ENCODE measurements around the gene MYH3.
"Not testable (repeated sequence)": the region's sequence is repeated elsewhere in the genome, so short reads cannot be mapped to it uniquely, and the experiment has no call there.

Gene MYH3

DNA sequence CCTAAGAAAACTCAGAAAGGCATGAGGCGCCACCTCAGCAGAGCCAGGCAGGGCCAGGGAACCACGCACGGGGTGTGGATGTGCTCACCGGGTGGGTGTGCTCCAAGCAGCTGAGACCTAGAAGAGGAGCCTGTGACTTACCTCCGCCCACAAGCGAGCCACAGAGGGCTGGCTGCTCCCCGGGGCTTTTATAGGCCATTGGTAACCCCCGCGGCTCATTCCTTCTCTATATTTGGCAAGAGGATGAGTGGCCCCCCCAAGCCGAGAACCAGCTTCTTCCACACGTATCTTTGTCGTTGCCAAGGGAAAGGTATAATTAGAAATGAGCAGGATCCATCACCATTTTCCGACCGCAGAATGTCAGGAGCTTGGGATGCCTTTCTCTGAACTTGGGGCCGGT is at the start of gene MYH3:
TSS of gene MYH3 (minus strand) at position 162 of the 400 bp plus-strand sequence. CDS start 2,245 bp downstream, outside the sequence.
- no peak for DNase-seq (ENCODE audit: low read depth, low spot score)

- DNase-seq (ENCODE audit: low read depth, low spot score) = no peak
Observed at GRCh38 chr17:10705727-10706126, 48.6 kb upstream of the MYH3 start.

DNA sequence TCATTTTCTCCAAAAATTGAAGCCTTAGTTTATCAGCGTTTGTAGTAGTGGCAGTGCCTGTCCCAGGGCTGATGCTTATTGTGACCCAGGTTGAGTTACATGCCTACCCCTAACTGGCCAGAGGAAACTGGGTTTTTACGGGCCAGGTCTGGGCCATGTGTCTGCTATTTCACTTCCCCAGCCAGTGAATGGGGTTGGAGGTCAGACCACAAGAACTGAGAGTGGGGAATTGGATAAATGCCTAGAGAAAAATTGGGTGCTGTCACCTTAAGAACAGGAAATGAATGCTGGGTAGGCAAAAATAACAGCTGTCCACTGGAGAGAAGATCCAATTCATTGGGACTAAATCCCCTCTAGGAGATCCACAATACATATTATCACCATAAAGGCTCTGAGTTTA is 45.5 kb upstream of the MYH3 start:
- no peak for DNase-seq (ENCODE audit: low read depth, low spot score)

- no peak for DNase-seq (ENCODE audit: low read depth, low spot score)
Observed at GRCh38 chr17:10699856-10700255, 42.7 kb upstream of the MYH3 start.

GRCh38 chr17:10698096-10698818 is 41.1 kb upstream of the MYH3 start:
- no peak for DNase-seq (ENCODE audit: low read depth, low spot score)

- peak; percentile 69 for DNase-seq (ENCODE audit: low read depth, low spot score)
Observed at GRCh38 chr17:10697092-10698081, 40.3 kb upstream of the MYH3 start, which contains the start of the genes ADPRM and SCO1. Gene ADPRM (plus strand): TSS chr17:10697594. CDS start chr17:10704927, 7,333 bp downstream. Gene SCO1 (minus strand): TSS chr17:10697533. CDS start chr17:10697507, 26 bp downstream.

DNA sequence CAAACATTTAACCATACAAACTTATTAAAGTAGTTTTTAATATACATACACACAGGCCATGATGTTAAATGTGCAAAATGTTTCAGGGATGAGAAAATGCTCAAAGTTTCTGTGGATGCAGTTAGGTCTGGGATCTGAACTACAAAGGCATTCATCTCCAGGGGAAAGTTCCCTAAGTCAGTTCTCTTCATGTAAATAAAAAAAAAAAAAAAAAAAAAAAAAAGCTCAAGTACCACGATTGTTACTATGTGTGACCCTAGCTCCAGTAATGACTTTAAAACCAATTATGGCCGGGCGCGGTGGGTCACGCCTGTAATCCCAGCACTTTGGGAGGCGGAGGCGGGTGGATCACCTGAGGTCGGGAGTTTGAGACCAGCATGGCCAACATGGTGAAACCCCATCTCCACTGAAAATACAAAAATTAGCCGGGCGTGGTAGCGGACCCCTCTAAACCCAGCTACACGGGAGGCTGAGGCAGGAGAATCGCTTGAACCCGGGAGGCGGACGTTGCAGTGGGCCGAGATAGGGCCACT is 38.8 kb upstream of the MYH3 start:
- DNase-seq (ENCODE audit: low read depth, low spot score) = not testable (repeated sequence)

DNA sequence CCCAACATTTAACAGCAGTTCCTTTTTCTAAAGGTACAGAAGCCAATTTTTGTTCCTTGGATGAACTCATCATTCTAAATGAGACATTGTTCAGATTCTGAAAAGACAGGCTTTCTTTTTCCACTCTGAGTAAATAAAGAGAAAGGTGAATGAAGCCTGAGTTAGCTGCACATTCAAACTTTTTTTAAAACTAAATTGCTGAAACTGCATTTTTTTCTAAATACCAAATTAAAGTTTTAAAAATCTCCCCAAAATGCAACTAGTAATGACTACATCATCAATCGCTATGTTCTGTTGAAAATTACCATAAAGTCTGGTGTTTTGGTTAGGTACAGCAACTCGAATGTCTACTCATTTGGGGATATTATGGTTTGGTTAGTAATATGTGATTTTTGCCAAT is 30.4 kb upstream of the MYH3 start:
- DNase-seq (ENCODE audit: low read depth, low spot score) = no peak

DNA sequence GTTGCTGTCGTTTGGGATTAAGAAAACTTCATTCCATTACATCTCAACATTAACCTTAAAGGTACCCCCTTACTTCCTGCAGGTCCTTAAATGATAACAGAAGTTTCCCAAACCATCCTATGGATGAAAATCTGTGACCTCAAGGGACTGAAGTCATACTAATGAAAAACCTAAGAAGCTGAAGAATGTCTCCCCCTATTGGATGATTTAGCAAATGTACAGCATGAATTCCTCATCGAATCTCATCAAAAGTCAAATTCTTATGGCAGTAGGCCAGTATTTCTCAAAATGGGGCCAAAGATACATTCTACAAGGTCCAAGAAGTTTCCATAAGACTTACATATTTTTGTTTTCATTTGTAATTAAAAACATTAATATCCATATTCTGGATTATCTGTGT is 26.7 kb upstream of the MYH3 start:
- DNase-seq (ENCODE audit: low read depth, low spot score) = no peak

DNA sequence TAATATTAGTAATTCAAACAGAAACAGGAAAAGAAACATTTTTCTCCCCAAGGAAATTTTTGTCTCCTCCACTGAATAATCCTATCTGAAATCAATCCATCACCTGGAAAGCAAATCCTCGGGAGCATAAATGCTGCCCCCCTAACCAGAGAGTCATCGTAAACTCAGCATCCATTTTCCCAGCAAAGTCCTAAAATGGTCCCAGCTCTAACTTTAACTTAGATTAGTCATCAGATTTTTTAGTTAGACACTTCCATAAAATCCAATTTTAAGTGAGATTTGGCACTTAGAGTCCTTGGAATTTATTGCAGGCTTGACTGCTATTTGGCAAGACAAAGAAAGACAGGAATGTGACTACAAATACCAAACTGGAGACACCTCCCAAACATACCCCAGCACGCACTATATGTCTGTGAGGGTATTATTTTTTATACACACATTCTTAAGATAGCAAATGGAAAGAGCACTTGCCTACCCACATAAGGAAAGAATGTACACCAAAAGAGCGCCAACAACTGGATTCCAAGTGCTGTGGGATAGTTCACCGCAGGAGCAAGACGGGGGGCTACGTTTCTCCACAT is 24.8 kb upstream of the MYH3 start:
- no peak for DNase-seq (ENCODE audit: low read depth, low spot score)

- DNase-seq (ENCODE audit: low read depth, low spot score) = no peak
Observed at GRCh38 chr17:10674704-10675103, 17.6 kb upstream of the MYH3 start.

- no peak for DNase-seq (ENCODE audit: low read depth, low spot score)
Observed at GRCh38 chr17:10673312-10673711, 16.2 kb upstream of the MYH3 start.

GRCh38 chr17:10668775-10669174 is 11.7 kb upstream of the MYH3 start:
- no peak for DNase-seq (ENCODE audit: low read depth, low spot score)

DNA sequence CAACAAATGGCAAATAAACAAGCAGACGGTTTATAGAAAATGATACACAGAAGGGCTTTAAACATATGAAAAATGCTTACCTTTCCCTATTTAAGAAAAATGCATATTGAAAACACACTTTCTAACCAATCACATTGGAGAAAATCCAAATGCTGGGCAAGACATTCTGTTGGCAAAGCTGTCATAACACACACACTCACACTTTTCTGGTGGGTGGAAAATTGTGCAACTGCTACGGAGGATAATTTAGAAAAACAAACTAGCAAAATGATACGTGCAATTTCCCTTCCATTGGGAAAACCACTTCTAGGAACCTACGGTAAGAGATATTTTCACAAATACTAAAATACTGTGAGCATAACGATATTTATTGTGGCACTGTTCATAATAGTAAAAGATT is 9.8 kb upstream of the MYH3 start:
- no peak for DNase-seq (ENCODE audit: low read depth, low spot score)

DNA sequence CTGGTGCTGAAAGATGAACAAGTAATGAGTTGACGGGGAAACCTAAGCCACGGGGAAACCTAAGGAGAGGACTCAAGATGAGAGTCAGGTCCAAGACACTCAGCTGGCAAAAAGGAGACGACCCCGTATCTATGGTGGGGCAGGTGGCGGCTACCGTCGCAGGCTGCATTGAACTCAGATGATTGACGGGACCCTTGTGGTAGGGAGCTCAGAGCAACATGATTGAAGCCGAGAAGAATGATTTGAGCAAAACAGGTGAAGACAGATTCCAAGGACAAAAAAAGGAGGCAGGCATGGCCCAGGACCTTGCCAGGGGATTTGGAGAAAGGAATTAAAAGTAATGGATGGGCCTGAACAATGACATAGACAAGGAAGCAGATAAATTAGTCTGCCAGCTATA is 7.5 kb upstream of the MYH3 start:
- DNase-seq (ENCODE audit: low read depth, low spot score) = no peak

DNA sequence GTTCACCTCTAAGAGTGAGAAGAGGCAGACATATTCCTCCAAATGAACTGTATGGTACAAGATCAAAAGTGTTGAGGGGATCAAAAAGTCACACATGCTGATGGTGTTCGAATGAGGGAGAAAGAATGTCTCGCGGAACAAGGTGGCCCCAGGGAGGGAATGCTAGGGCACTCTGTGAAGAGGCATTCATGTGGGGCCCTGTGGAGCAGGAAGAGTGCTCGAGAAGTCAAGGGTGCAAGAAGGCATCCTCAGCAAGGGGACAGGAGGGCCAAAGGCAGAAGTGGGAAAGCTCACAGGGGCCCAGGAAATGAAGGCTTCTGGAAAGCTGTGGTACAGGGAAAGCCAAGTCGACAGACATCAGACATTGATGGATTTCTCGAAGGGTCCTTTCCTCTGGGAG is 6.1 kb upstream of the MYH3 start:
- no peak for DNase-seq (ENCODE audit: low read depth, low spot score)

GRCh38 chr17:10661437-10661836 is 4.3 kb upstream of the MYH3 start:
- no peak for DNase-seq (ENCODE audit: low read depth, low spot score)

DNA sequence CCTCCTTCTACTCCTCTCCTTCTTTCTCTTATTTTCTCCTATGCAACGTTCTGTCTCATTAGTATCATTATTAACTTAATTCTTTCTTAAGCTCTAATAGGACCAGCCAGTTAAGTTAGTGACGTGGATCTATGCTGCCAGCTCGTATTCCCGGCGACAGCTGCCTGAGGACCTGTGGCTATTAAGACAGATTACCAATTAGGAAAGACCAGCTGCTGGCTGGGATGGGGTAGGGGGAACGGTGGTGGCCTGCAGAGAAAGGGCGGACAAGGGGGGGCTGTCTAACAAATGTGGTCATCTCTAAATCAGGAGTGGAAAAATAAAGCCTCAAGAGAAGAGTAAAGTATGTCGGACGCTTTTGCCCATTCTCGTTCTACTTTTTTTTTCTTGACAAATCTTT is 770 bp upstream of the MYH3 start:
- DNase-seq (ENCODE audit: low read depth, low spot score) = no peak

- DNase-seq (ENCODE audit: low read depth, low spot score) = no peak
Observed at GRCh38 chr17:10653987-10654386, 3.1 kb downstream of the MYH3 start.

- DNase-seq (ENCODE audit: low read depth, low spot score) = no peak
Observed at GRCh38 chr17:10652984-10653659, 4.0 kb downstream of the MYH3 start.

- no peak for DNase-seq (ENCODE audit: low read depth, low spot score)
Observed at GRCh38 chr17:10651927-10652326, 5.2 kb downstream of the MYH3 start.
